ENCODE data around the gene EMILIN2. TPM values are rescaled to one million over a fixed set of nuclear protein-coding genes. Genes with fewer than 3 reads are reported as not detected.

Gene EMILIN2
- total and polyA plus RNA-seq, 4 donors: 0.58 to 4.6 (median 1.8) TPM

DNA sequence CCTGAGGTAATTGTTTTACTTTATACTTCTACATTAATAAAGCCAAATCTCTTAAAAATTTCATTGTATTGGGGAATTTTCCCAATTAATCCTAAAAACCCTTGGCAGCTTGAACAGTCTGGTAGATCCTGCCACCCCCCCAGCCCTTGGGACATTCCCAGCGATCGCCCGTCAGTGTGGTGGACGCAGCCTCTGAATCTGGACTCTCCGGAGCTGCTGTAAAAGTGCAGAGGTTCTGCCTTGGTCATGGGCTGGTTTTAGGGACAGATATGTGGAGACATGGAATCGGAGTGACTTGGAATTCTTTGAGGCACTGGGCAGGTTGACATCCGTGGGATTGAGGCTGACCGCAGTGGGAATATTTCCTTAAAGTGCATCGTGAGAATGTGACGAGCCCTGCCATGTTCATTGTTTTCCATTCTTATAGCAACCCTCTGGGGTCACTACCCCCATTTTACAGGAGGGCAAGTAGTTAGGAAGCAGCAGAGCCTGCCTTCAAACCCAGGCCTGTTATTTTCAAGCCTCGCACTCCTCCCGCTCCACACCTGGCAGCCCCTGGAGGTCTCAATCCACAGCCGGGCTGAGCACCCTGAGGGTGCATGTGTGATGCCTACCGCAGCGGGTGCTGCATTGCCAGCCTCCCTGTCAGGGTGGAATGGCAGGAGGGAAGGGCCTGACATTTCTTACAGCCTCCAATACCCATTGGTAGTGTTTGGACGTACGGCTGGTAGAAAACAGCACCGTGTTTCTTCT, 6.5 kb downstream of the EMILIN2 start:
- H3K9me3 ChIP-seq (ENCODE audit: control insufficient read depth in 4 of 4, low read length in 3 of 4): no peaks in the 10 kb centered on the region
- peaks cover 0 to 10% (median under 1%) of the 10 kb centered on the region in 4 donors for H3K27me3 ChIP-seq (ENCODE audit: control insufficient read depth in 4 of 4, insufficient read depth in 4 of 4, low read length in 3 of 4)
- DNase-seq (ENCODE audit: low spot score): no peak
- TF ChIP-seq, protein P1, sequence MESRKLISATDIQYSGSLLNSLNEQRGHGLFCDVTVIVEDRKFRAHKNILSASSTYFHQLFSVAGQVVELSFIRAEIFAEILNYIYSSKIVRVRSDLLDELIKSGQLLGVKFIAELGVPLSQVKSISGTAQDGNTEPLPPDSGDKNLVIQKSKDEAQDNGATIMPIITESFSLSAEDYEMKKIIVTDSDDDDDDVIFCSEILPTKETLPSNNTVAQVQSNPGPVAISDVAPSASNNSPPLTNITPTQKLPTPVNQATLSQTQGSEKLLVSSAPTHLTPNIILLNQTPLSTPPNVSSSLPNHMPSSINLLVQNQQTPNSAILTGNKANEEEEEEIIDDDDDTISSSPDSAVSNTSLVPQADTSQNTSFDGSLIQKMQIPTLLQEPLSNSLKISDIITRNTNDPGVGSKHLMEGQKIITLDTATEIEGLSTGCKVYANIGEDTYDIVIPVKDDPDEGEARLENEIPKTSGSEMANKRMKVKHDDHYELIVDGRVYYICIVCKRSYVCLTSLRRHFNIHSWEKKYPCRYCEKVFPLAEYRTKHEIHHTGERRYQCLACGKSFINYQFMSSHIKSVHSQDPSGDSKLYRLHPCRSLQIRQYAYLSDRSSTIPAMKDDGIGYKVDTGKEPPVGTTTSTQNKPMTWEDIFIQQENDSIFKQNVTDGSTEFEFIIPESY (IDR thresholded peaks at IDR 0.05): no peak
- no peak for TF ChIP-seq FOXA1 (IDR thresholded peaks at IDR 0.05)
- no peak for TF ChIP-seq SP1 (IDR thresholded peaks at IDR 0.05)
- TF ChIP-seq RAD21 (IDR thresholded peaks at IDR 0.05): no peak
- no peak for TF ChIP-seq GABPA (IDR thresholded peaks at IDR 0.05 in 1 of 2, conservative IDR thresholded peaks at IDR 0.05 in 1 of 2)
- TF ChIP-seq, protein P2, sequence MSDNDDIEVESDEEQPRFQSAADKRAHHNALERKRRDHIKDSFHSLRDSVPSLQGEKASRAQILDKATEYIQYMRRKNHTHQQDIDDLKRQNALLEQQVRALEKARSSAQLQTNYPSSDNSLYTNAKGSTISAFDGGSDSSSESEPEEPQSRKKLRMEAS (IDR thresholded peaks at IDR 0.05): no peak
- TF ChIP-seq, protein P3, sequence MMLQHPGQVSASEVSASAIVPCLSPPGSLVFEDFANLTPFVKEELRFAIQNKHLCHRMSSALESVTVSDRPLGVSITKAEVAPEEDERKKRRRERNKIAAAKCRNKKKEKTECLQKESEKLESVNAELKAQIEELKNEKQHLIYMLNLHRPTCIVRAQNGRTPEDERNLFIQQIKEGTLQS (IDR thresholded peaks at IDR 0.05): no peak
- no peak for TF ChIP-seq TAF1 (conservative IDR thresholded peaks at IDR 0.05)
- TF ChIP-seq RXRA (IDR thresholded peaks at IDR 0.05): no peak
- no peak for TF ChIP-seq YY1 (IDR thresholded peaks at IDR 0.05)
- no peaks in the 10 kb centered on the region for H3K4me1 ChIP-seq (ENCODE audit: control insufficient read depth in 4 of 4, insufficient read depth in 4 of 4, low read length in 3 of 4)
- H3K4me3 ChIP-seq (ENCODE audit: low read depth in 1 of 3, low read length in 3 of 3): no peak overlapping the region
- WGBS: 85% methylated on average over 18 of the region's 18 CpGs
- H3K9ac ChIP-seq (ENCODE audit: low read depth in 1 of 2, low read length in 2 of 2): no peak overlapping the region
- no peaks in the 10 kb centered on the region for H3K36me3 ChIP-seq (ENCODE audit: control insufficient read depth in 4 of 4, insufficient read depth in 3 of 4, low read depth in 1 of 4, low read length in 3 of 4)
- no peak overlapping the region for H3K27ac ChIP-seq (ENCODE audit: low read depth in 1 of 2, low read length in 2 of 2)

DNA sequence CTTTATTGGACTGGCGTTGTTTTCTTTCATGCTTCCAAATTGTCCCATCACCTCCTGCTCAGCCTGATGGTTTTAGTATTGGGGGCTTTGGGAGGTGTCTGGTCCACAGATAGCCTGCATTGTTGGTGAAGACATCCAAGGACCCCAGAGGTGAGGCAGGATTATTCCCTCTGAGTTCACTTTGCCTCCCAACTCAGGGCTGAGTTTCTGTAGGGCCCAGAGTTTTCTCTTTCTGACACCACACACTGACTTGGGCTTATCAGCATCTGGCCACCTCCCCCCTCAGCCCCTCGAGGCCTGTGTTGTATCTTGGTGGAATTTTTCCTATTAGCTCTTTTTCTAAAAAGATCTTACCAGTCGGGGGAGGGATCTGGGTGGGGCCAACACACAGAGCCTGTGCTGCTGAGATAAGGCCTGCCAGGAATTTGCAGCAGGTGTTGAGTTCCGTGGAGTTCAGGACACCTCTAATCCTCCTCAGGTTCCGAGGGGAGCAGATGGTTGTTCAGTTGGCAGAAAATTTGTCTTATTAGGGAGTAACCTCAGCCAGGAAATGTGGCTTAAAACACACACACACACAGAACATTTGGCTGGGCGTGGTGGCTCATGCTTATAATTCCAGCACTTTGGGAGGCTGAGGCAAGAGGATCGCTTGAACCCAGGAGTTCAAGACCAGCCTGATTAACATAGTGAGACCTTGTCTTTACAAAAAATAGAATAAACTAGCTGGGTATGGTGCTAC, 7.3 kb downstream of the EMILIN2 start:
- peak; percentile 81 for DNase-seq (ENCODE audit: low spot score)
- TF ChIP-seq SP1 (IDR thresholded peaks at IDR 0.05) (no peak), HNF4A (conservative IDR thresholded peaks at IDR 0.05) (no peak), FOXA1 (IDR thresholded peaks at IDR 0.05) (no peak), HNF4G (IDR thresholded peaks at IDR 0.05) (no peak), FOXA2 (IDR thresholded peaks at IDR 0.05) (no peak), EGR1 (IDR thresholded peaks at IDR 0.05; ENCODE audit: low read depth in 2 of 2) (no peak), RAD21 (IDR thresholded peaks at IDR 0.05) (no peak), RXRA (IDR thresholded peaks at IDR 0.05) (no peak)
- TF ChIP-seq, protein P4, sequence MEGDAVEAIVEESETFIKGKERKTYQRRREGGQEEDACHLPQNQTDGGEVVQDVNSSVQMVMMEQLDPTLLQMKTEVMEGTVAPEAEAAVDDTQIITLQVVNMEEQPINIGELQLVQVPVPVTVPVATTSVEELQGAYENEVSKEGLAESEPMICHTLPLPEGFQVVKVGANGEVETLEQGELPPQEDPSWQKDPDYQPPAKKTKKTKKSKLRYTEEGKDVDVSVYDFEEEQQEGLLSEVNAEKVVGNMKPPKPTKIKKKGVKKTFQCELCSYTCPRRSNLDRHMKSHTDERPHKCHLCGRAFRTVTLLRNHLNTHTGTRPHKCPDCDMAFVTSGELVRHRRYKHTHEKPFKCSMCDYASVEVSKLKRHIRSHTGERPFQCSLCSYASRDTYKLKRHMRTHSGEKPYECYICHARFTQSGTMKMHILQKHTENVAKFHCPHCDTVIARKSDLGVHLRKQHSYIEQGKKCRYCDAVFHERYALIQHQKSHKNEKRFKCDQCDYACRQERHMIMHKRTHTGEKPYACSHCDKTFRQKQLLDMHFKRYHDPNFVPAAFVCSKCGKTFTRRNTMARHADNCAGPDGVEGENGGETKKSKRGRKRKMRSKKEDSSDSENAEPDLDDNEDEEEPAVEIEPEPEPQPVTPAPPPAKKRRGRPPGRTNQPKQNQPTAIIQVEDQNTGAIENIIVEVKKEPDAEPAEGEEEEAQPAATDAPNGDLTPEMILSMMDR (IDR thresholded peaks at IDR 0.05; ENCODE audit: low read depth, low read length, missing input control): no peak
- TF ChIP-seq, protein P1 (IDR thresholded peaks at IDR 0.05): no peak
- TF ChIP-seq, protein P5, sequence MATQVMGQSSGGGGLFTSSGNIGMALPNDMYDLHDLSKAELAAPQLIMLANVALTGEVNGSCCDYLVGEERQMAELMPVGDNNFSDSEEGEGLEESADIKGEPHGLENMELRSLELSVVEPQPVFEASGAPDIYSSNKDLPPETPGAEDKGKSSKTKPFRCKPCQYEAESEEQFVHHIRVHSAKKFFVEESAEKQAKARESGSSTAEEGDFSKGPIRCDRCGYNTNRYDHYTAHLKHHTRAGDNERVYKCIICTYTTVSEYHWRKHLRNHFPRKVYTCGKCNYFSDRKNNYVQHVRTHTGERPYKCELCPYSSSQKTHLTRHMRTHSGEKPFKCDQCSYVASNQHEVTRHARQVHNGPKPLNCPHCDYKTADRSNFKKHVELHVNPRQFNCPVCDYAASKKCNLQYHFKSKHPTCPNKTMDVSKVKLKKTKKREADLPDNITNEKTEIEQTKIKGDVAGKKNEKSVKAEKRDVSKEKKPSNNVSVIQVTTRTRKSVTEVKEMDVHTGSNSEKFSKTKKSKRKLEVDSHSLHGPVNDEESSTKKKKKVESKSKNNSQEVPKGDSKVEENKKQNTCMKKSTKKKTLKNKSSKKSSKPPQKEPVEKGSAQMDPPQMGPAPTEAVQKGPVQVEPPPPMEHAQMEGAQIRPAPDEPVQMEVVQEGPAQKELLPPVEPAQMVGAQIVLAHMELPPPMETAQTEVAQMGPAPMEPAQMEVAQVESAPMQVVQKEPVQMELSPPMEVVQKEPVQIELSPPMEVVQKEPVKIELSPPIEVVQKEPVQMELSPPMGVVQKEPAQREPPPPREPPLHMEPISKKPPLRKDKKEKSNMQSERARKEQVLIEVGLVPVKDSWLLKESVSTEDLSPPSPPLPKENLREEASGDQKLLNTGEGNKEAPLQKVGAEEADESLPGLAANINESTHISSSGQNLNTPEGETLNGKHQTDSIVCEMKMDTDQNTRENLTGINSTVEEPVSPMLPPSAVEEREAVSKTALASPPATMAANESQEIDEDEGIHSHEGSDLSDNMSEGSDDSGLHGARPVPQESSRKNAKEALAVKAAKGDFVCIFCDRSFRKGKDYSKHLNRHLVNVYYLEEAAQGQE (IDR thresholded peaks at IDR 0.05): no peak
- TF ChIP-seq, protein P2 (IDR thresholded peaks at IDR 0.05): no peak
- 73% methylated on average over 7 of the region's 7 CpGs for WGBS
- H3K36me3 ChIP-seq (ENCODE audit: control insufficient read depth in 4 of 4, insufficient read depth in 3 of 4, low read depth in 1 of 4, low read length in 3 of 4): no peaks in the 10 kb centered on the region
- H3K27ac ChIP-seq (ENCODE audit: low read depth in 1 of 2, low read length in 2 of 2): no peak overlapping the region
- no peaks in the 10 kb centered on the region for H3K4me1 ChIP-seq (ENCODE audit: control insufficient read depth in 4 of 4, insufficient read depth in 4 of 4, low read length in 3 of 4)
- H3K27me3 ChIP-seq (ENCODE audit: control insufficient read depth in 4 of 4, insufficient read depth in 4 of 4, low read length in 3 of 4): peaks cover 0 to 4% (median 0%) of the 10 kb centered on the region in 4 donors
- H3K9me3 ChIP-seq (ENCODE audit: control insufficient read depth in 4 of 4, low read length in 3 of 4): no peaks in the 10 kb centered on the region
- H3K4me3 ChIP-seq (ENCODE audit: low read depth in 1 of 3, low read length in 3 of 3): no peak overlapping the region
- no peak overlapping the region for H3K9ac ChIP-seq (ENCODE audit: low read depth in 1 of 2, low read length in 2 of 2)
